Measurements from ENCODE around the gene HSP90AA1. TPM values are rescaled to one million over a fixed set of nuclear protein-coding genes. Genes with fewer than 3 reads are reported as not detected.
A peak's percentile ranks its signal among the peaks of the same experiment; 100 is the strongest.
"Not testable (repeated sequence)": the region's sequence is repeated elsewhere in the genome, so short reads cannot be mapped to it uniquely, and the experiment has no call there.

HSP90AA1 gene
- polyA plus RNA-seq (2012; ENCODE audit: insufficient read depth, insufficient read length), result 1,401 TPM

GRCh38 chr14:102086972-102087761 lies at the start of gene HSP90AA1:
TSS of gene HSP90AA1 (minus strand) at chr14:102087044. CDS start at chr14:102086378, 666 bp downstream.
- DNase-seq (ENCODE audit: low read depth, low spot score), result peak; percentile 79
- peak within 1 kb of the TSS; percentile 79 for H3K4me3 ChIP-seq (ENCODE audit: low read length)

DNA sequence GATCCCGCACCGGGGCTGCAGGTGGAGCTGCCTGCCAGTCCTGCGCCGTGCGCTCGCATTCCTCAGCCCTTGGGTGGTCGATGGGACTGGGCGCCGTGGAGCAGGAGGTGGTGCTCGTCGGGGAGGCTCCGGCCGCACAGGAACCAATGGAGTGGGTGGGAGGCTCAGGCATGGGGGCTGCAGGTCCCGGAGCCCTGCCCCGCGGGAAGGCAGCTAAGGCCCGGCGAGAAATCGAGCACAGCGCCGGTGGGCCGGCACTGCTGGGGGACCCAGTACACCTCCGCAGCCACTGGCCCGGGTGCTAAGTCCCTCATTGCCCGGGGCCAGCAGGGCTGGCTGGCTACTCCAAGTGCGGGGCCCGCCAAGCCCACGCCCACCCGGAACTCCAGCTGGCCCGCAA lies 48.6 kb upstream of the HSP90AA1 start:
- not testable (repeated sequence) for H3K4me3 ChIP-seq (ENCODE audit: low read length); DNase-seq (ENCODE audit: low read depth, low spot score)

DNA sequence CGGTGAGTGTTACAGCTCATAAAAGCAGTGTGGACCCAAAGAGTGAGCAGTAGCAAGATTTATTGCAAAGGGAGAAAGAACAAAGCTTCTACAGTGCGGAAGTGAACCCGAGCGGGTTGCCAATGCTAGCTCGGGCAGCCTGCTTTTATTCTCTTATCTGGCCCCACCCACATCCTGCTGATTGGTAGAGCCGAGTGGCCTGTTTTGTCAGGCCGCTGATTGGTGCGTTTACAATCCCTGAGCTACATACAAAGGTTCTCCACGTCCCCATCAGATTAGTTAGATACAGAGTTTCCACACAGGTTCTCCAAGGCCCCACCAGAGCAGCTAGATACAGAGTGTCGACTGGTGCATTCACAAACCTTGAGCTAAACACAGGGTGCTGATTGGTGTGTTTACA lies 47.9 kb upstream of the HSP90AA1 start:
- not testable (repeated sequence) for DNase-seq (ENCODE audit: low read depth, low spot score)

GRCh38 chr14:102134021-102134420 lies 47.2 kb upstream of the HSP90AA1 start:
- DNase-seq (ENCODE audit: low read depth, low spot score), result not testable (repeated sequence)

More for the DNA sequence above, 47.9 kb upstream of the HSP90AA1 start:
- H3K4me3 ChIP-seq (ENCODE audit: low read length), result not testable (repeated sequence)

GRCh38 chr14:102131741-102132140 lies 44.9 kb upstream of the HSP90AA1 start:
- DNase-seq (ENCODE audit: low read depth, low spot score), result no peak

More at GRCh38 chr14:102134021-102134420, 47.2 kb upstream of the HSP90AA1 start:
- not testable (repeated sequence) for H3K4me3 ChIP-seq (ENCODE audit: low read length)

GRCh38 chr14:102126807-102127455 lies 40.1 kb upstream of the HSP90AA1 start:
- H3K4me3 ChIP-seq (ENCODE audit: low read length), result no peak overlapping the region
- DNase-seq (ENCODE audit: low read depth, low spot score), result no peak

More at GRCh38 chr14:102131741-102132140, 44.9 kb upstream of the HSP90AA1 start:
- H3K4me3 ChIP-seq (ENCODE audit: low read length), result no peak overlapping the region

GRCh38 chr14:102125546-102125945 lies 38.7 kb upstream of the HSP90AA1 start:
- DNase-seq (ENCODE audit: low read depth, low spot score), result no peak
- H3K4me3 ChIP-seq (ENCODE audit: low read length), result no peak overlapping the region

DNA sequence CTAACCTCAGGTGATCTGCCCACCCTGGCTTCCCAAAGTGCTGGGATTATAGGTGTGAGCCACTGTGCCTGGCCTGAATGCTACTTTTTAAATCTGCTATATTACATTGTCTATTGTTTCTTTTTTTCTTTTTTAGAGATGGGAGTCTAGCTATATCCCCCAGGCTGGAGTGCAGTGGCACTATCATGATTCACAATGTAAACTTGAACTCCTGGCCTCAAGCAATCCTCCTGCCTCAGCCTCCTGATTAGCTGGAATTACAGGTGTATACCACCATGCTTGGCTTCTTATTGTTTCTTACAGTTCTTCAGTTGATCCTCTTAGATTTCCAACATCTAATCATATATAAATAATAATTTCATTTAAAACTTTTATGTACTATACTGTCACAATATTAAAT lies 37.6 kb upstream of the HSP90AA1 start:
- DNase-seq (ENCODE audit: low read depth, low spot score), result no peak
- H3K4me3 ChIP-seq (ENCODE audit: low read length), result no peak overlapping the region

DNA sequence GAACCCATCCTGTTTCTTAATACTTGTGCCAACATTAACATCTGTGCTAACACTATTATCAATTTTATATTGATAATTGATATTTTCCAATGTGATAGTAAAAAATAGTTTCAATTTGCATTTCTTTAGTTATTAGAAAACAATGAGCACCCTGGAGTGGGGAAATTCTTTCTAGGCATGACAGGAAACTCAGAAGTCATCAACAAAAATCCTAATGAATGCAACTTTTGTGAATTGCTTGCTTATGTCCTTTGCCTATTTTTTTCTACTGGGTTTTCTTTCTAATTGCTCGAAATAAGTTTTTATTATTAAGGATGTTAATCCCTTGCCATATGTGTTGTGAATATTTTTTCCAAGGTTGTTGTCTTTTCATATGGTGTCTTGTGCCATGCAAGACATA lies 34.7 kb upstream of the HSP90AA1 start:
- H3K4me3 ChIP-seq (ENCODE audit: low read length), result no peak overlapping the region
- DNase-seq (ENCODE audit: low read depth, low spot score), result no peak

- H3K4me3 ChIP-seq (ENCODE audit: low read length), result no peak overlapping the region
- no peak for DNase-seq (ENCODE audit: low read depth, low spot score)
Observed at GRCh38 chr14:102120888-102121287, 34.0 kb upstream of the HSP90AA1 start.

GRCh38 chr14:102117852-102118251 lies 31.0 kb upstream of the HSP90AA1 start:
- H3K4me3 ChIP-seq (ENCODE audit: low read length), result no peak overlapping the region
- no peak for DNase-seq (ENCODE audit: low read depth, low spot score)

- no peak overlapping the region for H3K4me3 ChIP-seq (ENCODE audit: low read length)
Observed at GRCh38 chr14:102116361-102117180, 29.7 kb upstream of the HSP90AA1 start.

GRCh38 chr14:102111101-102111500 lies 24.3 kb upstream of the HSP90AA1 start:
- no peak for DNase-seq (ENCODE audit: low read depth, low spot score)
- no peak overlapping the region for H3K4me3 ChIP-seq (ENCODE audit: low read length)

More at GRCh38 chr14:102116361-102117180, 29.7 kb upstream of the HSP90AA1 start:
- DNase-seq (ENCODE audit: low read depth, low spot score), result no peak

DNA sequence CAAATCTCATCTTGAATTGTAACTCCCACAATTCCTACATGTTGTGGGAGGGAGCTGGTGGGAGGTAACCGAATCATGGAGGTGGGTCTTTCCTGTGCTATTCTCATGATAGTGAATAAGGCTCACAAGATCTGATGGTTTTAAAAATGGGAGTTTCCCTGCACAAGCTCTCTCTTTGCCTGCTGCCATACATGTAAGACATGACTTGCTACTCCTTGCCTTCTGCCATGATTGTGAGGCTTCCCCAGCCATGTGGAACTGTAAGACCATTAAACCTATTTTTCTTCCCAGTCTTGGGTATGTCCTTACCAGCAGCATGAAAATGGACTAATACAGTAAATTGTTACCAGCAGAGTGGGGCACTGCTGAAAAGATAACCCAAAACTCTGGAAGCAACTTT lies 22.5 kb upstream of the HSP90AA1 start:
- H3K4me3 ChIP-seq (ENCODE audit: low read length); DNase-seq (ENCODE audit: low read depth, low spot score): not testable (repeated sequence)

GRCh38 chr14:102105369-102105768 lies 18.5 kb upstream of the HSP90AA1 start:
- DNase-seq (ENCODE audit: low read depth, low spot score), result no peak
- H3K4me3 ChIP-seq (ENCODE audit: low read length), result no peak overlapping the region

GRCh38 chr14:102103062-102103695 lies 16.3 kb upstream of the HSP90AA1 start:
- no peak for DNase-seq (ENCODE audit: low read depth, low spot score)

GRCh38 chr14:102097441-102098135 lies 10.7 kb upstream of the HSP90AA1 start:
- DNase-seq (ENCODE audit: low read depth, low spot score), result no peak

More at GRCh38 chr14:102103062-102103695, 16.3 kb upstream of the HSP90AA1 start:
- no peak overlapping the region for H3K4me3 ChIP-seq (ENCODE audit: low read length)

DNA sequence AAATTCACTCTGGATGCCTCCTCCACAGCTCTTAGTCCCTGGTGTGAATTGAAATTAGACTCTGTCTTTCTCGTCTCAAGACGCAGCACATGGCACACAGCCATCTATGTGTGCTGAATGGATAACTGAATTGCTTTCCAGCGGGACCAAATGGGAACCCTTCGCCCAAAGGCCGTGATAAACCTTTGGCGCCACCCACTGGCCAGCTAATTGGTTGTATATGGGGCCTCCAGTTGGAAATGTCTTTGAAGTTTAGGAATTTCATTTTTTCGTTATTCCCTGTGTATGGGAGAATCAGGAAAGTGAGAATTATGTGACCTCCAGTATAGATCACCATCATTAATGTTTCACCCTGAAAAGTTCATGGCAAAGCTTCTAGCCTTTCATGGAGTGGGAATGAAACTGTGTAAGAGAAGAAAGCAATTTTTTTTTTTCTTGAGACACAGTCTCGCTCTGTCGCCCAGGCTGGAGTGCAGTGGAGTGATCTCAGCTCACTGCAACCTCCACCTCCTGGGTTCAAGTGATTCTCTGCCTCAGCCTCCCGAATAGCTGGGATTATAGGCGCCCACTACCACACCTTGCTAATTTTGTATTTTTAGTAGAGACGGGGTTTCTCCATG lies 9.8 kb upstream of the HSP90AA1 start:
- no peak for DNase-seq (ENCODE audit: low read depth, low spot score)
- H3K4me3 ChIP-seq (ENCODE audit: low read length), result no peak overlapping the region

More at GRCh38 chr14:102097441-102098135, 10.7 kb upstream of the HSP90AA1 start:
- H3K4me3 ChIP-seq (ENCODE audit: low read length), result no peak overlapping the region

Measured in Jurkat, Clone E6-1 (cell line).